ENCODE measurements around the gene PIP4K2C.
A peak's percentile ranks its signal among the peaks of the same experiment; 100 is the strongest.
"Not testable (repeated sequence)": the region's sequence is repeated elsewhere in the genome, so short reads cannot be mapped to it uniquely, and the experiment has no call there.

The PIP4K2C gene

GRCh38 chr12:57611108-57611826, 20.3 kb downstream of the PIP4K2C start, which contains the start of gene ARHGEF25:
ARHGEF25 (plus strand) TSS chr12:57611435; CDS start chr12:57611895, 460 bp downstream.
- DNase-seq, result peak; percentile 77

DNA sequence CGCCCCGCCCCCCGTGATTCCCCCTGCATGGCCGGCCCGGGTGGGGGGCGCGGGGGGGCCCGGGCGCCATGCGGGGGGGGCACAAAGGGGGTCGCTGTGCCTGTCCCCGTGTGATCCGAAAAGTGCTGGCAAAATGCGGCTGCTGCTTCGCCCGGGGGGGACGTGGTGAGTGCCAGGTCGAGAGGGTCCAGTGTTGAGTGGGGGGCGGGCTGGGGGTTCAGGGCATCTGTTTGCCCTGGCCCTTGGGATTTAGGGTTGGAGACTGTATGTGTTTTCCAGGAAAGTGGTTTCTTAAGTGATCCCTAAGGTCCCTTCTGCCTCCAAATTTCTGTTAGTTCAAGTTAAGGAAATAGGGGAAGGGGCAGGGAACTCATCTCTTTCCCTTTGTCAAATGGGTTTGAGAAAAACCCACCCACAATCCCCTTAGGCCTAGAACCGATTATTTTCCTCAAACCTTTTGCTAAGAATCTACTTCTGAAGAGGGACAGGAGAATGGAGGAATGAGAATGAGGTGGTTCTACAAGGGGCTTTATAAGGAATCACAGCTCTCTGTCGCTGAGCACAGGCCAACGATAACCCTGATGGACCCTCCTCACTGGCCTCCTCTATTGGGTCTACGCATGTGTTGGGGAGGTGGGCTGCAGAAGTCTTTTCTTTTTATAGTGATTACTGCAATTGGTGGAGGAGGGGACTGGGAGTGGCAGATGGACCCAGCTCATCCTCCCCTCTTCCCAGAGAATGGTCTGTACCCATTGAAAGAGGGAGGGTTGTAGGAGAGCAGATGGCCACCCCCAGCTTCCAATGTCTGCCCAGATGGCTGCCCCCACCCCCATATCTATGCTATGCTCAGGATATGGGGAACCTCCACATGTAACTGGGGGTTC, 21.1 kb downstream of the PIP4K2C start:
- no peak for DNase-seq

DNA sequence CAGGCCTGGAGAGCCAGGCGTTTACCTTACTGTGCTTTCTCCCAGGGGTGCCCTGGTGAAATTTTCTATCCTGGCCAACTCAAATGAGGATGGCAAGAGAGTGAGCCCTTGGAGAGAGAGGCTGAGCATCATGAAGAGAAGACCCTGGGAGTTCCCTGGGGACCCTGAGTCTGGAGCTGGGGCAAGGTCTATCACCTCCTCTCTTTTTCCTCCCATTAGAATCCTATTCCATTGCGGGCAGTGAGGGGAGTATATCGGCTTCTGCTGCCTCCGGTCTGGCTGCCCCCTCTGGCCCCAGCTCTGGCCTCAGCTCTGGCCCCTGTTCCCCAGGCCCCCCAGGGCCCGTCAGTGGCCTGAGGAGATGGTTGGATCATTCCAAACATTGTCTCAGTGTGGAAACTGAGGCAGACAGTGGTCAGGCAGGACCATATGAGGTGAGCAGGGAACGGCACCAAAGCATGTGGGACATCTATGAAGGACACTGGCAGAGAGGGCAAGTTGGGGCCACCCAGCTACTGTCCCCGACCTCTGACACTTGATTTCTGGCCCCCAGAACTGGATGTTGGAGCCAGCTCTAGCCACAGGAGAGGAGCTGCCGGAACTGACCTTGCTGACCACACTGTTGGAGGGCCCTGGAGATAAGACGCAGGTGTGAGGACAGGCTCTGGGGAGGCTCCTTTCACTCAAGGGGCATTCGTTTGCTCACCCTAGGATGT, 21.9 kb downstream of the PIP4K2C start:
- DNase-seq, result no peak

- DNase-seq, result no peak
Measured at GRCh38 chr12:57613427-57614109, 22.6 kb downstream of the PIP4K2C start.

DNA sequence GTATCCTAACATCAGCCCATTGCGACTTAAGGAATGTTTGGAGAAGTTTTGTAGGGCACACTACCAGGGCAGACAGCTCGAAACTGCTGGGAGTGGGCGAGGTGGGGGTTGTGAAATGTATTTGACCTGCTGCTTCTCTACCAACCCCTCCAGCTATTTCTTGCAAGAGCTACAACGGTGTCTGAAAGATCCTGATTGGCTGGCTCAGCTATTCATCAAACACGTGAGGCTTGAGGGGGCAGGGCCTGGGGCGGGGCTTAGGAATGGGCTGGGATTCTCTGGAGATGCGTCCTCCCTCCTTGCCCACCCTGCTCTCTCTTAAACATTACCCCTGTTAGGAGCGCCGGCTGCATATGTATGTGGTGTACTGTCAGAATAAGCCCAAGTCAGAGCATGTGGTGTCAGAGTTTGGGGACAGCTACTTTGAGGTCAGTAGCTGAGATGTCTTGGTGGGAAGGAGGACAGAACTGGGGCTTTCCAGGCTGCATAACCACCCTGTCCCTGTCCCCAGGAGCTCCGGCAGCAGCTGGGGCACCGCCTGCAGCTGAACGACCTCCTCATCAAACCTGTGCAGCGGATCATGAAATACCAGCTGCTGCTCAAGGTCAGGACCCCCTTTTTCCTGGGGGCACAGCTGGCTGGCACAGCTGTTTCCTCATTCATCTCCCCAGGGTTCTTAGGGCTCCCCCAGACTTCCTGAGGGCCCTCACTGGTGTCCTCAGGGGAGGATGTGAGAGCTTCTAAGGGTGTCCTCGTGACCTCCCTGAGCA, 23.4 kb downstream of the PIP4K2C start:
- no peak for DNase-seq

DNA sequence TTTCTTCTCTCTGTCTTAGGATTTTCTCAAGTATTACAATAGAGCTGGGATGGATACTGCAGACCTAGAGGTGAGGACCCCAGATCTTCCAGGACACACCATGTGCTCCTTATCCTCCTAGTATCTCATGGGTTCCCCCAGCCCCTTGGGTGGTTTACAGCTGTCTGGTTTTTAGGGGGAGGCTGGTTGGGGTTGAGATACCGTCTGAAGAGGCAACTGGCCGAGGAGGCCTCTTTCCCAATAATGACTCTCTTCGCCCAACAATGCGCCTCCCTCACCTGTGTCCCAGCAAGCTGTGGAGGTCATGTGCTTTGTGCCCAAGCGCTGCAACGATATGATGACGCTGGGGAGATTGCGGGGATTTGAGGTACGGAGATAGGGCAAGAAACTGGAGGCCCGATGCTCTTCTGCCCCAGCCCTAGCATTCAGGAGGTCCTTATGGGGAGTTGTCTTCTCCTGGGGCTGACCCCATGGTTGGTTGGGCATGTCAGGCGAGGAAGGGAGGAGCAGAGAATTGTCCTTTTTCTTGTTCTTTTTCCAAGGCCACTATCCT, 24.0 kb downstream of the PIP4K2C start:
- DNase-seq, result no peak

DNA sequence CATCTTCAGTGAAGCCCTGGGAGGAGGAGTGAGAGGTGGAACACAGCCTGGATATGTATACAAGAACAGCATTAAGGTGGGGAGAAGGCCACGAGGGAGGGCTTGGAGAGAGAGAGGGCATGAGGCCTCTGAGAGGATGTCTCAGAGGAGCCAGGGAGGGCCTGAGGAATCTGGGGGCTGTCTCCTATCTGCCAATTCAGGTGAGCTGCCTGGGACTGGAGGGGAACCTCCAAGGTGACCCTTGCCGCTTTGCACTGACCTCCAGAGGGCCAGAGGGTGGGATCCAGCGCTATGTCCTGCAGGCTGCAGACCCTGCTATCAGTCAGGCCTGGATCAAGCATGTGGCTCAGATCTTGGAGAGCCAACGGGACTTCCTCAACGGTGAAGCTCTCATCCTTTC, 24.6 kb downstream of the PIP4K2C start:
- no peak for DNase-seq

- DNase-seq, result no peak
Measured at GRCh38 chr12:57616383-57617101, 25.6 kb downstream of the PIP4K2C start.

GRCh38 chr12:57617942-57618341, 26.9 kb downstream of the PIP4K2C start:
- no peak for DNase-seq

- DNase-seq, result not testable (repeated sequence)
Measured at GRCh38 chr12:57618431-57618830, 27.4 kb downstream of the PIP4K2C start.

DNA sequence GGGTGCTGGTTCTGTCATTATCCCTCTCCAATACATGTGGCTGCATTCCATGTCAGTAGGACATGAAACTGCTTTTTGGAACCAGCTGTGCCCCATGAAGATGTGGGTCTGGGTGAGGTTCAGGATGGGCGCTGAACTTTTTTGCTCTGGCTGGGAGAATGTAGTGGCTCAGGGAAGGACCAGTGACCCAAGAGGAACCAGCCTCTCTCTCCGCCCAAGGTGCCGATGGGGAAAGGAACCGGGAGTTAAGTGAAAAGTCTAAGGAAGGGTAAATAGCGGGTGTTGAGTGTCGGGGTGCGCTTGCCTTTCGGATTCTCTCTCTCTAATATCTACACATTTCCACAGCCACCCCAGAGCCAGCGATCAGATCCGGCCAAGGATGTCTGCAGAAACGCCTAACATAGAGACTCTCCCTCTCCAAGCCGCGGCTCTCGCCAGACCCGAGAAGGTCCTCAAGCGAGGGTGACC, 28.0 kb downstream of the PIP4K2C start:
- no peak for DNase-seq

DNA sequence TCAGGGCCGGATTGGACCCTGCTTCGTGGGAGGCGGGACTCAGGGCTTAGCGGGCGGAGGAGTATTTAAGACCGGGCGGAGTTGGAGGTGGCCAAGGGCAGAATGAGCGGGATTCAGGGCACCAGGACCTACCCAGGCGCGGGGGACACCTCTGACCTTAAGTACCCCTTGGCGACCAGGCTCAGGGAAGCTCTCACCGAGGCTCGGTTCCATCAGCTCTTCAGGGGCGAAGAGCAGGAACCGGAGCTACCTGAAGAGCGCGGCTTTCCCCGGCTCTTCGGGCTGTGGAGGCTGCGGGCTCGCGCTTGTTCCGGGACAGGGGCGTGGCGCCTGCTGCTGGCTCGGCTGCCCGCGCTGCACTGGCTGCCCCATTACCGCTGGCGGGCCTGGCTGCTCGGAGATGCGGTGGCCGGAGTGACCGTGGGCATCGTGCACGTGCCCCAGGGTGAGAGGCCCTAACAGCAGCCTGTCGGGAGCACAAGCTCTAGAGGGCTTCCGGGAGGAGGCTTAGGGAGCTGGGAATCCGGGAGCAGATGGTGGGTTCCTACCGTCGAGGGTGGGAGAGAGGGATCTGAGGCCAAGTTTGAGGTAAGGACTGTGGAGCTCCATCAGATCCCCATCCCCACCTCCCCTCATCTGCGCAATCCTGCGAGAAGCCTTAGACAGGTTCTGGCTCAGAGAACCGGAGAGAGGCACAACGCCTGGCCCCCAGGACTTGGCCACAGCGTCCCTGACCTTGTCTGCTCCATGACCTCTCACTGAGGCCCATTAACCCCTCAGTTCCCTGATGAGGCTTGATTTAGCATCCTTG, 28.6 kb downstream of the PIP4K2C start:
- peak; percentile 42 for DNase-seq

- DNase-seq, result no peak
Measured at GRCh38 chr12:57620245-57620935, 29.4 kb downstream of the PIP4K2C start.

GRCh38 chr12:57620936-57621496, 30.0 kb downstream of the PIP4K2C start:
- DNase-seq, result peak; percentile 34

GRCh38 chr12:57621497-57622292, 30.7 kb downstream of the PIP4K2C start:
- peak; percentile 79 for DNase-seq

GRCh38 chr12:57622293-57623245, 31.6 kb downstream of the PIP4K2C start:
- no peak for DNase-seq

- no peak for DNase-seq
Measured at GRCh38 chr12:57623385-57623784, 32.4 kb downstream of the PIP4K2C start.

Data from CD4-positive, alpha-beta T cell treated with Interleukin-17A for 4 hours (primary cell).